Panc1 (cell line): Measurements from ENCODE around the gene MAGI1.

Experiments used
- POLR2AphosphoS5 ChIP-seq: IDR thresholded peaks from 2 replicates; pipeline ENCODE4 v1.6.1; 2012; ENCODE audit warnings: mild to moderate bottlenecking, low read depth, low read length, moderate library complexity
- SIN3A ChIP-seq: IDR thresholded peaks from 2 replicates; pipeline ENCODE4 v1.6.1; 2012; ENCODE audit warnings: low read depth, mild to moderate bottlenecking, low read length, moderate library complexity, borderline replicate concordance; ENCODE audit not compliant: insufficient read depth
- TCF7L2 ChIP-seq: IDR thresholded peaks from 2 replicates; pipeline ENCODE4 v1.6.1; 2011; ENCODE audit warnings: mild to moderate bottlenecking, low read depth, low read length, inconsistent platforms
- TF ChIP-seq, protein P1 (sequence below): fragments of 450-650 bp; IDR thresholded peaks from 2 replicates; pipeline ENCODE4 v1.5.1; 2017; ENCODE audit warnings: mild to moderate bottlenecking
- TF ChIP-seq, protein P2 (sequence below), 2 experiments: IDR thresholded peaks; 2 replicates each; pipeline ENCODE4 v1.6.1; 2011 to 2012; ENCODE audit warnings: low read depth in 2 of 2, control low read depth in 1 of 2, low read length in 1 of 2, mild to moderate bottlenecking in 1 of 2, moderate library complexity in 1 of 2; ENCODE audit not compliant: insufficient read depth in 1 of 2

DNA sequence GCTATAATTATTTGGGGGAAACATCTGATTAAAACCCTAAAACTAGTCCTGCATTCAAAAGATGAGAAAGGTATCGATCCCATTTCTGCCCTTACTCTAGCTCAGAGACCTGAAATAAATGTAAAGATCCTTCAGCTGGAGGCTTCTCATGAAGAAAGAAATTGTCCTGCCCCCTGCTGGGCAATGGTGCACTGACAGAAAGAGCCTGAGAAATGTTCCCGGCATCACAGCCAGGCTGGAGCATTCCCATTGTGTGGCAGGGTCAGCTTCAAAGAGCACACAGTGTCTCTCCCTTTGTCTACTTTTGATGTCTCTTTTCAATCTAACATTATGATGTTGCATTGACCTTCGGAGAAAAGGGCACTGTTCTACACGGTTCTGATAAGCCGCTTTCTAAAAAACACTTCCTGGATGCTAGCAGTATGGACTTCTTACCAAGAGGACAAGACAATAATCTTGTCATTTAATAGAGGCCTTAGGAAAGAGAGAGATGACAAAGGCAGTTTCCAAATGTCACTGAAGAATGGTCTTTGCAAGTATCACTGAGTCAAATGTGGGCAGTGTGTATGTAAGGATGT, 287.5 kb downstream of the MAGI1 start:
- TF ChIP-seq, protein P1, sequence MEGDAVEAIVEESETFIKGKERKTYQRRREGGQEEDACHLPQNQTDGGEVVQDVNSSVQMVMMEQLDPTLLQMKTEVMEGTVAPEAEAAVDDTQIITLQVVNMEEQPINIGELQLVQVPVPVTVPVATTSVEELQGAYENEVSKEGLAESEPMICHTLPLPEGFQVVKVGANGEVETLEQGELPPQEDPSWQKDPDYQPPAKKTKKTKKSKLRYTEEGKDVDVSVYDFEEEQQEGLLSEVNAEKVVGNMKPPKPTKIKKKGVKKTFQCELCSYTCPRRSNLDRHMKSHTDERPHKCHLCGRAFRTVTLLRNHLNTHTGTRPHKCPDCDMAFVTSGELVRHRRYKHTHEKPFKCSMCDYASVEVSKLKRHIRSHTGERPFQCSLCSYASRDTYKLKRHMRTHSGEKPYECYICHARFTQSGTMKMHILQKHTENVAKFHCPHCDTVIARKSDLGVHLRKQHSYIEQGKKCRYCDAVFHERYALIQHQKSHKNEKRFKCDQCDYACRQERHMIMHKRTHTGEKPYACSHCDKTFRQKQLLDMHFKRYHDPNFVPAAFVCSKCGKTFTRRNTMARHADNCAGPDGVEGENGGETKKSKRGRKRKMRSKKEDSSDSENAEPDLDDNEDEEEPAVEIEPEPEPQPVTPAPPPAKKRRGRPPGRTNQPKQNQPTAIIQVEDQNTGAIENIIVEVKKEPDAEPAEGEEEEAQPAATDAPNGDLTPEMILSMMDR, result peak; percentile 78
- TF ChIP-seq POLR2AphosphoS5, result no peak
- TF ChIP-seq SIN3A, result no peak
- TF ChIP-seq, protein P2, sequence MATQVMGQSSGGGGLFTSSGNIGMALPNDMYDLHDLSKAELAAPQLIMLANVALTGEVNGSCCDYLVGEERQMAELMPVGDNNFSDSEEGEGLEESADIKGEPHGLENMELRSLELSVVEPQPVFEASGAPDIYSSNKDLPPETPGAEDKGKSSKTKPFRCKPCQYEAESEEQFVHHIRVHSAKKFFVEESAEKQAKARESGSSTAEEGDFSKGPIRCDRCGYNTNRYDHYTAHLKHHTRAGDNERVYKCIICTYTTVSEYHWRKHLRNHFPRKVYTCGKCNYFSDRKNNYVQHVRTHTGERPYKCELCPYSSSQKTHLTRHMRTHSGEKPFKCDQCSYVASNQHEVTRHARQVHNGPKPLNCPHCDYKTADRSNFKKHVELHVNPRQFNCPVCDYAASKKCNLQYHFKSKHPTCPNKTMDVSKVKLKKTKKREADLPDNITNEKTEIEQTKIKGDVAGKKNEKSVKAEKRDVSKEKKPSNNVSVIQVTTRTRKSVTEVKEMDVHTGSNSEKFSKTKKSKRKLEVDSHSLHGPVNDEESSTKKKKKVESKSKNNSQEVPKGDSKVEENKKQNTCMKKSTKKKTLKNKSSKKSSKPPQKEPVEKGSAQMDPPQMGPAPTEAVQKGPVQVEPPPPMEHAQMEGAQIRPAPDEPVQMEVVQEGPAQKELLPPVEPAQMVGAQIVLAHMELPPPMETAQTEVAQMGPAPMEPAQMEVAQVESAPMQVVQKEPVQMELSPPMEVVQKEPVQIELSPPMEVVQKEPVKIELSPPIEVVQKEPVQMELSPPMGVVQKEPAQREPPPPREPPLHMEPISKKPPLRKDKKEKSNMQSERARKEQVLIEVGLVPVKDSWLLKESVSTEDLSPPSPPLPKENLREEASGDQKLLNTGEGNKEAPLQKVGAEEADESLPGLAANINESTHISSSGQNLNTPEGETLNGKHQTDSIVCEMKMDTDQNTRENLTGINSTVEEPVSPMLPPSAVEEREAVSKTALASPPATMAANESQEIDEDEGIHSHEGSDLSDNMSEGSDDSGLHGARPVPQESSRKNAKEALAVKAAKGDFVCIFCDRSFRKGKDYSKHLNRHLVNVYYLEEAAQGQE (IDR thresholded peaks at IDR 0.05; ENCODE audit: insufficient read depth in 1 of 2, low read depth in 2 of 2, low read length in 1 of 2), result no peak
- TF ChIP-seq TCF7L2, result no peak
